Hepatocyte (in vitro differentiated cells): Measurements from ENCODE around the gene ASB1. TPM values are rescaled to one million over a fixed set of nuclear protein-coding genes. Genes with fewer than 3 reads are reported as not detected.

ENCODE experiments used
- DNase-seq: peaks from one replicate; pipeline ENCODE4 v3.0.0-alpha.2; 2016; ENCODE audit warnings: low spot score
- H2AFZ ChIP-seq: fragments of 200-600 bp; sonication (generic); 2 replicates; pipeline ENCODE4 v1.6.0; 2016; ENCODE audit warnings: antibody characterized with exemption, mild to moderate bottlenecking
- H3K27ac ChIP-seq: fragments of 200-600 bp; sonication (generic); 2 replicates; pipeline ENCODE4 v1.5.1; 2016; ENCODE audit warnings: mild to moderate bottlenecking
- H3K27me3 ChIP-seq: fragments of 200-600 bp; sonication (generic); 2 replicates; pipeline ENCODE4 v1.6.1; 2016
- H3K36me3 ChIP-seq: fragments of 200-600 bp; sonication (generic); replicated peaks from 2 replicates; pipeline ENCODE4 v1.5.1; 2016; ENCODE audit warnings: low read depth; ENCODE audit not compliant: insufficient read depth
- H3K4me1 ChIP-seq: fragments of 200-600 bp; sonication (generic); 2 replicates; pipeline ENCODE4 v1.5.1; 2016; ENCODE audit warnings: mild to moderate bottlenecking, moderate library complexity; ENCODE audit not compliant: insufficient read depth
- H3K4me2 ChIP-seq: fragments of 200-600 bp; sonication (generic); 2 replicates; pipeline ENCODE4 v1.6.0; 2016
- H3K4me3 ChIP-seq: fragments of 200-600 bp; sonication (generic); 2 replicates; pipeline ENCODE4 v1.5.1; 2016; ENCODE audit warnings: mild to moderate bottlenecking
- H3K79me2 ChIP-seq: fragments of 200-600 bp; sonication (generic); 2 replicates; pipeline ENCODE4 v1.6.0; 2017; ENCODE audit warnings: mild to moderate bottlenecking
- H3K9me2 ChIP-seq: fragments of 200-600 bp; sonication (generic); replicated peaks from 2 replicates; pipeline ENCODE4 v1.6.0; 2017; ENCODE audit warnings: mild to moderate bottlenecking; ENCODE audit not compliant: insufficient read depth
- H3K9me3 ChIP-seq: fragments of 200-600 bp; sonication (generic); 2 replicates; pipeline ENCODE4 v1.5.1; 2016; ENCODE audit warnings: low read depth, mild to moderate bottlenecking
- H4K20me1 ChIP-seq: fragments of 200-600 bp; sonication (generic); 2 replicates; pipeline ENCODE4 v1.6.0; 2016; ENCODE audit warnings: mild to moderate bottlenecking; ENCODE audit not compliant: insufficient read depth, poor library complexity, severe bottlenecking
- EZH2 ChIP-seq: fragments of 200-600 bp; sonication (generic); IDR thresholded peaks from 2 replicates; pipeline ENCODE4 v1.6.1; 2016; ENCODE audit warnings: antibody characterized with exemption, mild to moderate bottlenecking, borderline replicate concordance
- EZH2phosphoT487 ChIP-seq: fragments of 200-600 bp; sonication (generic); IDR thresholded peaks from one replicate; pipeline ENCODE4 v1.6.1; 2018; ENCODE audit warnings: antibody characterized with exemption, mild to moderate bottlenecking, low read depth, moderate library complexity; ENCODE audit not compliant: unreplicated experiment, severe bottlenecking
- WGBS: methylation state at CpG from one replicate; pipeline ENCODE4 v1.1.6; 2016; ENCODE audit warnings: low lambda C conversion rate; ENCODE audit errors: missing lambda C conversion rate; 5-methylcytosine and 5-hydroxymethylcytosine counted together
- polyA plus RNA-seq: library from polyadenylated mRNA; unstranded; fragments of >200 nt; fragmentation: Nextera tagmentation; extraction: Ambion mirVana; gene quantifications from 2 replicates; pipeline ENCODE4 v1.2.1, GENCODE V29; 2016
- total RNA-seq: library from RNA; depleted of rRNA; stranded (reverse); fragments of >200 nt; gene quantifications from 2 replicates; pipeline ENCODE4 v1.2.3, GENCODE V29; 2014
- TF ChIP-seq, protein P1 (sequence below): fragments of 200-600 bp; sonication (generic); IDR thresholded peaks from 2 replicates; pipeline ENCODE4 v1.5.1; 2016; ENCODE audit warnings: antibody characterized with exemption, mild to moderate bottlenecking; ENCODE audit not compliant: poor library complexity

The ASB1 gene
- total and polyA plus RNA-seq, 2 experiments from 2014 or later: 13.0 to 27.9 TPM

DNA sequence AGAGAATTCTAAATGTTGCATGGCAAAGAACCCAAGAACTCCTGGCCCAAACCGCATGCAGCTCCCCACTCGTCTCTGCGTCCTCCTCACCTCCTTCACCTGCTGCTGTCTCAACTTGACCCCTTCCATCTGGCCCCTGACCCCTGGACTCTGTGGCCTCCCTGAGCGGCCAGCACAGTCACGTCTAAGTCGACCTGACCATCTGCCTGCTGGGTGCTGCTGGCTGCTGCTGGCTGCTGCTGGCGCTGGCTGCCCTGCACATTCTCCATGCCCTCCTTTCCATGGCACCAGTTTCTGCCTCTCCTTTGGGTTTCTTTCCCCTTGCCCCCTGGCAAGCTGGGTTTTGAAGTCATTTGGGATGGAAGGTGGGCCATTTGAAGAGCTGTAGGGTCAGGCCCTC is 30.1 kb upstream of the ASB1 start:
- TF ChIP-seq EZH2 (no peak), EZH2phosphoT487 (no peak)
- TF ChIP-seq, protein P1, sequence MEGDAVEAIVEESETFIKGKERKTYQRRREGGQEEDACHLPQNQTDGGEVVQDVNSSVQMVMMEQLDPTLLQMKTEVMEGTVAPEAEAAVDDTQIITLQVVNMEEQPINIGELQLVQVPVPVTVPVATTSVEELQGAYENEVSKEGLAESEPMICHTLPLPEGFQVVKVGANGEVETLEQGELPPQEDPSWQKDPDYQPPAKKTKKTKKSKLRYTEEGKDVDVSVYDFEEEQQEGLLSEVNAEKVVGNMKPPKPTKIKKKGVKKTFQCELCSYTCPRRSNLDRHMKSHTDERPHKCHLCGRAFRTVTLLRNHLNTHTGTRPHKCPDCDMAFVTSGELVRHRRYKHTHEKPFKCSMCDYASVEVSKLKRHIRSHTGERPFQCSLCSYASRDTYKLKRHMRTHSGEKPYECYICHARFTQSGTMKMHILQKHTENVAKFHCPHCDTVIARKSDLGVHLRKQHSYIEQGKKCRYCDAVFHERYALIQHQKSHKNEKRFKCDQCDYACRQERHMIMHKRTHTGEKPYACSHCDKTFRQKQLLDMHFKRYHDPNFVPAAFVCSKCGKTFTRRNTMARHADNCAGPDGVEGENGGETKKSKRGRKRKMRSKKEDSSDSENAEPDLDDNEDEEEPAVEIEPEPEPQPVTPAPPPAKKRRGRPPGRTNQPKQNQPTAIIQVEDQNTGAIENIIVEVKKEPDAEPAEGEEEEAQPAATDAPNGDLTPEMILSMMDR: no peak
- no peak overlapping the region for H3K4me3 ChIP-seq
- no peaks in the 10 kb centered on the region for H3K9me3 ChIP-seq
- WGBS: 98% methylated on average over 7 of the region's 7 CpGs
- H3K9me2 ChIP-seq: no peaks in the 10 kb centered on the region
- no peaks in the 10 kb centered on the region for H3K4me1 ChIP-seq
- H3K27me3 ChIP-seq: no peaks in the 10 kb centered on the region
- no peaks in the 10 kb centered on the region for H3K79me2 ChIP-seq
- no peak overlapping the region for H3K27ac ChIP-seq
- DNase-seq: no peak
- no peaks in the 10 kb centered on the region for H3K36me3 ChIP-seq
- H4K20me1 ChIP-seq: no peaks in the 10 kb centered on the region
- H3K4me2 ChIP-seq: no peak overlapping the region
- H2AFZ ChIP-seq: no peak overlapping the region

DNA sequence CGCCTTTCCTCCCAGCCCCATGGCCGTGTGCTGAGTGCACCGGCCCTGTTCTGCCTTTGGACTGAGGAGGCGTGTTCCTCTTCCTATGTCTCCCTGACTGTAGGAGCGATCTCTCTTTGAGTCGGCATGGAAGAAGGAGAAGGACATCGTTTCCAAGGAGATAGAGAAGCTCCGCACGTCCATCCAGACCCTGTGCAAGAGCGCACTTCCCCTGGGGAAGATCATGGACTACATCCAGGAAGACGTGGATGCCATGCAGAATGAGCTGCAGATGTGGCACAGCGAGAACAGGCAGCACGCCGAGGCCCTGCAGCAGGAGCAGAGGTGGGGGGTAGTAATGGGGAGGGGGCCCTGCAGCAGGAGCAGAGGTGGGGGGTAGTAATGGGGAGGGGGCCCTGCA is 29.4 kb upstream of the ASB1 start:
- no peaks in the 10 kb centered on the region for H3K9me2 ChIP-seq
- H3K4me2 ChIP-seq: no peak overlapping the region
- no peak for DNase-seq
- no peaks in the 10 kb centered on the region for H3K79me2 ChIP-seq
- TF ChIP-seq EZH2phosphoT487 (no peak), EZH2 (no peak)
- TF ChIP-seq, protein P1: no peak
- no peak overlapping the region for H2AFZ ChIP-seq
- H4K20me1 ChIP-seq: no peaks in the 10 kb centered on the region
- H3K27me3 ChIP-seq: no peaks in the 10 kb centered on the region
- H3K36me3 ChIP-seq: no peaks in the 10 kb centered on the region
- H3K4me3 ChIP-seq: no peak overlapping the region
- H3K27ac ChIP-seq: no peak overlapping the region
- H3K4me1 ChIP-seq: no peaks in the 10 kb centered on the region
- WGBS: 83% methylated on average over 14 of the region's 14 CpGs
- no peaks in the 10 kb centered on the region for H3K9me3 ChIP-seq

DNA sequence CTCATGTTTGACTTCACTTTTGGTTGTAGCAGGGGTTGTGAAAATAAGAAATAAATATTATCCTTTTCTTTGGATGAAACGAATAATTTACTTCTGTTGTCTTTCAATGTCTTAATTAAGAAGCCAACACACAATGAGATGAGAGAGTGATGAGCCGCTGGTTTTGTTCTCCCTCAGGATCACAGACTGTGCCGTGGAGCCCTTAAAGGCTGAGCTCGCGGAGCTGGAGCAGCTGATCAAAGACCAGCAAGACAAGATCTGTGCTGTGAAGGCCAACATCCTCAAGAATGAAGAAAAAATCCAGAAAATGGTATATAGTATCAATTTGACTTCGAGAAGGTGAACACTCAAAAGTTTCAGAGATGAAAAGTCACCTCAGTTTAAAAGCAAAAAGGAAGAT is 28.1 kb upstream of the ASB1 start:
- Histone ChIP-seq H3K27ac (peak overlapping the region; percentile 34), H3K36me3 (no peaks in the 10 kb centered on the region), H3K27me3 (no peaks in the 10 kb centered on the region), H3K9me3 (no peaks in the 10 kb centered on the region), H3K79me2 (no peaks in the 10 kb centered on the region), H3K4me1 (no peaks in the 10 kb centered on the region), H3K4me3 (no peak overlapping the region), H4K20me1 (no peaks in the 10 kb centered on the region), H2AFZ (no peak overlapping the region), H3K4me2 (no peak overlapping the region), H3K9me2 (no peaks in the 10 kb centered on the region)
- no peak for DNase-seq
- TF ChIP-seq EZH2: no peak
- TF ChIP-seq EZH2phosphoT487: no peak
- TF ChIP-seq, protein P1: no peak
- WGBS: 75% methylated on average over 6 of the region's 6 CpGs

DNA sequence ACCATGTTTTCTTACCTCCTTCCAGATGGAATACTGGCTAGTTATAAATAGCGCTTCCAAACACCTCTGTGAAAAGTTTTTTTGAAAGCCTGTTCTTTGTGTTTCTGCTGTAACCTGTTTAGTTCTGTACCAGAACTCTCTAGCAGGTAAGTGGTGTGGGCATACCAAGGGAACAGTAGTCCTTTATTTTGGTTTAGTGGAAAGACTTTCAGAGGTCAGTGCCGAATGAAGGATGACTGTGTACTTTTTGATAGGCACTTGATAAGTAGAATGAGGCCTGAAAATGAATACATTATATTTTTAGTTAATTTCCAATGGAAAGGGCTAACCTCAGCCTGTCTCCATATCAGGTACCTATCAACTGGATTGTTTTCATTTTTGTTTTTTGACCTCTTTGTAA is 27.6 kb upstream of the ASB1 start:
- 74% methylated on average over 2 of the region's 2 CpGs for WGBS

More for the DNA sequence above, 27.6 kb upstream of the ASB1 start:
- Histone ChIP-seq H3K36me3 (no peaks in the 10 kb centered on the region), H3K9me3 (no peaks in the 10 kb centered on the region), H3K27ac (peak overlapping the region; percentile 34), H3K4me1 (no peaks in the 10 kb centered on the region), H3K9me2 (no peaks in the 10 kb centered on the region), H3K27me3 (no peaks in the 10 kb centered on the region), H3K4me2 (no peak overlapping the region), H4K20me1 (no peaks in the 10 kb centered on the region), H2AFZ (no peak overlapping the region), H3K79me2 (no peaks in the 10 kb centered on the region), H3K4me3 (no peak overlapping the region)
- TF ChIP-seq, protein P1: no peak
- TF ChIP-seq EZH2 (no peak), EZH2phosphoT487 (no peak)
- no peak for DNase-seq
